Suppressor macrophage treated with lipopolysaccharide for 4 hours (primary cell): ENCODE measurements around the gene TAF4.
"Not testable (repeated sequence)": the region's sequence is repeated elsewhere in the genome, so short reads cannot be mapped to it uniquely, and the experiment has no call there.

ENCODE experiments used
- DNase-seq: peaks from one replicate; pipeline ENCODE4 v3.0.0-alpha.2; 2020

TAF4 gene

GRCh38 chr20:62080249-62080990 is 14.7 kb upstream of the TAF4 start:
- DNase-seq: no peak

- no peak for DNase-seq
Measured at GRCh38 chr20:62079166-62079565, 13.5 kb upstream of the TAF4 start.

GRCh38 chr20:62073323-62073722 is 7.6 kb upstream of the TAF4 start:
- DNase-seq: no peak

GRCh38 chr20:62071669-62072430 is 6.2 kb upstream of the TAF4 start:
- DNase-seq: not testable (repeated sequence)

GRCh38 chr20:62069741-62070216 is 4.1 kb upstream of the TAF4 start:
- DNase-seq: no peak

- no peak for DNase-seq
Measured at GRCh38 chr20:62068997-62069396, 3.3 kb upstream of the TAF4 start.

GRCh38 chr20:62067547-62068260 is 2.0 kb upstream of the TAF4 start:
- no peak for DNase-seq

- DNase-seq: peak; percentile 18
Measured at GRCh38 chr20:62066983-62067433, 1.3 kb upstream of the TAF4 start.

GRCh38 chr20:62066339-62066982 is 780 bp upstream of the TAF4 start:
- DNase-seq: no peak

GRCh38 chr20:62064770-62065673 is 659 bp downstream of the TAF4 start:
- DNase-seq: peak; percentile 20

GRCh38 chr20:62063981-62064769 is 1.5 kb downstream of the TAF4 start:
- DNase-seq: no peak

- DNase-seq: no peak
Measured at GRCh38 chr20:62063315-62063980, 2.2 kb downstream of the TAF4 start.

GRCh38 chr20:62062661-62063314 is 2.9 kb downstream of the TAF4 start:
- DNase-seq: no peak

- no peak for DNase-seq
Measured at GRCh38 chr20:62061851-62062423, 3.7 kb downstream of the TAF4 start.

- no peak for DNase-seq
Measured at GRCh38 chr20:62060631-62061541, 4.8 kb downstream of the TAF4 start.

GRCh38 chr20:62059920-62060630 is 5.6 kb downstream of the TAF4 start:
- no peak for DNase-seq

GRCh38 chr20:62059401-62059800 is 6.3 kb downstream of the TAF4 start:
- no peak for DNase-seq

GRCh38 chr20:62058941-62059340 is 6.7 kb downstream of the TAF4 start:
- DNase-seq: no peak
